ENCODE results near the gene TPD52L1. TPM values are rescaled to one million over a fixed set of nuclear protein-coding genes. Genes with fewer than 3 reads are reported as not detected.

TPD52L1 gene
- total and polyA plus RNA-seq, 2 experiments from 2014 or later: 5.1 to 12.3 TPM

- no peak for DNase-seq
- H3K4me3 ChIP-seq: no peak overlapping the region
- in situ Hi-C loops (cut with MboI): loop anchor here (5.0 kb wide), 1 partner anchor 238 kb away; no protein-coding TSS in a partner anchor
- no peaks in the 10 kb centered on the region for H3K27me3 ChIP-seq (replicated peaks; ENCODE audit: insufficient read depth)
- WGBS, 2 experiments (ENCODE audit: low coverage in 1 of 2, low lambda C conversion rate in 2 of 2, missing lambda C conversion rate in 2 of 2): 88% methylated on average over 1 of the region's 1 CpG
- H3K4me1 ChIP-seq (ENCODE audit: insufficient read depth): peaks cover 3% of the 10 kb centered on the region
- TF ChIP-seq EZH2phosphoT487 (IDR thresholded peaks at IDR 0.05; ENCODE audit: insufficient read depth, low read depth) (no peak), EZH2 (IDR thresholded peaks at IDR 0.05; ENCODE audit: insufficient read depth, poor library complexity, severe bottlenecking) (no peak)
- H2AFZ ChIP-seq: no peak overlapping the region
- no peaks in the 10 kb centered on the region for H3K79me2 ChIP-seq (ENCODE audit: insufficient read depth)
- no peaks in the 10 kb centered on the region for H3K9me3 ChIP-seq (ENCODE audit: low read depth)
- no peaks in the 10 kb centered on the region for H3K36me3 ChIP-seq (ENCODE audit: low read depth)
- H3F3A ChIP-seq (ENCODE audit: insufficient read depth): peaks cover 5% of the 10 kb centered on the region
- no peaks in the 10 kb centered on the region for H3K9me2 ChIP-seq (ENCODE audit: insufficient read depth)
- no peak overlapping the region for H3K4me2 ChIP-seq (ENCODE audit: unreplicated experiment)
- no peak overlapping the region for H3K27ac ChIP-seq
- no peaks in the 10 kb centered on the region for H4K20me1 ChIP-seq (ENCODE audit: insufficient read depth)
- H3K9ac ChIP-seq: no peak overlapping the region
Measured at GRCh38 chr6:125110056-125110455, 43.5 kb upstream of the TPD52L1 start.

- H3K9me3 ChIP-seq (ENCODE audit: low read depth): no peaks in the 10 kb centered on the region
- H3K36me3 ChIP-seq (ENCODE audit: low read depth): no peaks in the 10 kb centered on the region
- peak; percentile 27 for DNase-seq
- no peaks in the 10 kb centered on the region for H3K27me3 ChIP-seq (replicated peaks; ENCODE audit: insufficient read depth)
- H4K20me1 ChIP-seq (ENCODE audit: insufficient read depth): no peaks in the 10 kb centered on the region
- no peak overlapping the region for H3K27ac ChIP-seq
- no peak overlapping the region for H2AFZ ChIP-seq
- no peaks in the 10 kb centered on the region for H3K4me1 ChIP-seq (ENCODE audit: insufficient read depth)
- in situ Hi-C loops (cut with MboI): loop anchor here (5.0 kb wide), 1 partner anchor 239 kb away; no protein-coding TSS in a partner anchor
- no peak overlapping the region for H3K4me3 ChIP-seq
- no peak for TF ChIP-seq EZH2phosphoT487 (IDR thresholded peaks at IDR 0.05; ENCODE audit: insufficient read depth, low read depth)
- no peak for TF ChIP-seq EZH2 (IDR thresholded peaks at IDR 0.05; ENCODE audit: insufficient read depth, poor library complexity, severe bottlenecking)
- no peaks in the 10 kb centered on the region for H3K79me2 ChIP-seq (ENCODE audit: insufficient read depth)
- no peaks in the 10 kb centered on the region for H3K9me2 ChIP-seq (ENCODE audit: insufficient read depth)
- no peaks in the 10 kb centered on the region for H3F3A ChIP-seq (ENCODE audit: insufficient read depth)
- WGBS, 2 experiments (ENCODE audit: low coverage in 1 of 2, low lambda C conversion rate in 2 of 2, missing lambda C conversion rate in 2 of 2): 88 to 89% methylated on average over 4 of the region's 4 CpGs
- no peak overlapping the region for H3K9ac ChIP-seq
- H3K4me2 ChIP-seq (ENCODE audit: unreplicated experiment): no peak overlapping the region
Measured at GRCh38 chr6:125111219-125111983, 42.2 kb upstream of the TPD52L1 start.

- no peaks in the 10 kb centered on the region for H3K9me2 ChIP-seq (ENCODE audit: insufficient read depth)
- H4K20me1 ChIP-seq (ENCODE audit: insufficient read depth): no peaks in the 10 kb centered on the region
- no peak overlapping the region for H3K4me2 ChIP-seq (ENCODE audit: unreplicated experiment)
- H3K9me3 ChIP-seq (ENCODE audit: low read depth): no peaks in the 10 kb centered on the region
- no peak overlapping the region for H2AFZ ChIP-seq
- no peak overlapping the region for H3K9ac ChIP-seq
- H3F3A ChIP-seq (ENCODE audit: insufficient read depth): no peaks in the 10 kb centered on the region
- H3K36me3 ChIP-seq (ENCODE audit: low read depth): no peaks in the 10 kb centered on the region
- TF ChIP-seq EZH2 (IDR thresholded peaks at IDR 0.05; ENCODE audit: insufficient read depth, poor library complexity, severe bottlenecking) (no peak), EZH2phosphoT487 (IDR thresholded peaks at IDR 0.05; ENCODE audit: insufficient read depth, low read depth) (no peak)
- H3K4me3 ChIP-seq: no peak overlapping the region
- no peaks in the 10 kb centered on the region for H3K79me2 ChIP-seq (ENCODE audit: insufficient read depth)
- H3K27ac ChIP-seq: no peak overlapping the region
- no peak for DNase-seq
- H3K27me3 ChIP-seq (replicated peaks; ENCODE audit: insufficient read depth): no peaks in the 10 kb centered on the region
- in situ Hi-C loops (cut with MboI): loop anchor here (5.0 kb wide), 1 partner anchor 241 kb away; no protein-coding TSS in a partner anchor
- H3K4me1 ChIP-seq (ENCODE audit: insufficient read depth): no peaks in the 10 kb centered on the region
Measured at GRCh38 chr6:125112934-125113333, 40.6 kb upstream of the TPD52L1 start.

GRCh38 chr6:125114248-125114858 lies 39.2 kb upstream of the TPD52L1 start:
- WGBS, 2 experiments (ENCODE audit: low coverage in 1 of 2, low lambda C conversion rate in 2 of 2, missing lambda C conversion rate in 2 of 2): 0% methylated on average over 1 of the region's 1 CpG
- Histone ChIP-seq H2AFZ (no peak overlapping the region), H3F3A (ENCODE audit: insufficient read depth) (no peaks in the 10 kb centered on the region), H4K20me1 (ENCODE audit: insufficient read depth) (no peaks in the 10 kb centered on the region), H3K79me2 (ENCODE audit: insufficient read depth) (no peaks in the 10 kb centered on the region), H3K4me3 (no peak overlapping the region), H3K4me1 (ENCODE audit: insufficient read depth) (no peaks in the 10 kb centered on the region), H3K9me2 (ENCODE audit: insufficient read depth) (no peaks in the 10 kb centered on the region), H3K36me3 (ENCODE audit: low read depth) (no peaks in the 10 kb centered on the region), H3K27ac (no peak overlapping the region), H3K9me3 (ENCODE audit: low read depth) (no peaks in the 10 kb centered on the region), H3K4me2 (ENCODE audit: unreplicated experiment) (no peak overlapping the region), H3K9ac (no peak overlapping the region), H3K27me3 (replicated peaks; ENCODE audit: insufficient read depth) (no peaks in the 10 kb centered on the region)
- no peak for TF ChIP-seq EZH2phosphoT487 (IDR thresholded peaks at IDR 0.05; ENCODE audit: insufficient read depth, low read depth)
- no peak for TF ChIP-seq EZH2 (IDR thresholded peaks at IDR 0.05; ENCODE audit: insufficient read depth, poor library complexity, severe bottlenecking)
- in situ Hi-C loops (cut with MboI): loop anchor here (5.0 kb wide), 1 partner anchor 242 kb away; no protein-coding TSS in a partner anchor
- peak; percentile 68 for DNase-seq
